Measurements from ENCODE around the gene UBE2N.
"Not testable (repeated sequence)": the region's sequence is repeated elsewhere in the genome, so short reads cannot be mapped to it uniquely, and the experiment has no call there.

UBE2N gene

GRCh38 chr12:93443576-93443975 is 1.8 kb upstream of the UBE2N start:
- DNase-seq (ENCODE audit: low spot score), result no peak

- DNase-seq (ENCODE audit: low spot score), result no peak
Measured at GRCh38 chr12:93442411-93443340, 929 bp upstream of the UBE2N start.

GRCh38 chr12:93441081-93441616 is 598 bp downstream of the UBE2N start:
- no peak for DNase-seq (ENCODE audit: low spot score)

- no peak for DNase-seq (ENCODE audit: low spot score)
Measured at GRCh38 chr12:93440043-93440835, 1.5 kb downstream of the UBE2N start.

- DNase-seq (ENCODE audit: low spot score), result no peak
Measured at GRCh38 chr12:93438266-93439050, 3.3 kb downstream of the UBE2N start.

GRCh38 chr12:93434256-93434865 is 7.4 kb downstream of the UBE2N start:
- no peak for DNase-seq (ENCODE audit: low spot score)

- DNase-seq (ENCODE audit: low spot score), result not testable (repeated sequence)
Measured at GRCh38 chr12:93432031-93432430, 9.7 kb downstream of the UBE2N start.

- DNase-seq (ENCODE audit: low spot score), result no peak
Measured at GRCh38 chr12:93430280-93430679, 11.5 kb downstream of the UBE2N start.

GRCh38 chr12:93429852-93430251 is 11.9 kb downstream of the UBE2N start:
- DNase-seq (ENCODE audit: low spot score), result no peak

- no peak for DNase-seq (ENCODE audit: low spot score)
Measured at GRCh38 chr12:93429448-93429847, 12.3 kb downstream of the UBE2N start.

GRCh38 chr12:93427779-93428564 is 13.8 kb downstream of the UBE2N start:
- no peak for DNase-seq (ENCODE audit: low spot score)

GRCh38 chr12:93426412-93426805 is 15.3 kb downstream of the UBE2N start:
- DNase-seq (ENCODE audit: low spot score), result no peak

- no peak for DNase-seq (ENCODE audit: low spot score)
Measured at GRCh38 chr12:93425736-93426411, 15.9 kb downstream of the UBE2N start.

GRCh38 chr12:93422050-93422449 is 19.7 kb downstream of the UBE2N start:
- DNase-seq (ENCODE audit: low spot score), result no peak

GRCh38 chr12:93419388-93420034 is 22.2 kb downstream of the UBE2N start:
- peak; percentile 60 for DNase-seq (ENCODE audit: low spot score)

- DNase-seq (ENCODE audit: low spot score), result no peak
Measured at GRCh38 chr12:93417967-93418480, 23.7 kb downstream of the UBE2N start.

- no peak for DNase-seq (ENCODE audit: low spot score)
Measured at GRCh38 chr12:93415723-93416464, 25.9 kb downstream of the UBE2N start.

- no peak for DNase-seq (ENCODE audit: low spot score)
Measured at GRCh38 chr12:93413064-93413463, 28.7 kb downstream of the UBE2N start.

GRCh38 chr12:93412396-93412795 is 29.4 kb downstream of the UBE2N start:
- not testable (repeated sequence) for DNase-seq (ENCODE audit: low spot score)

All from COLO829 (cell line).